Thyroid gland (tissue), 4 donors: ENCODE data around the gene SELENOM. TPM values are rescaled to one million over a fixed set of nuclear protein-coding genes. Genes with fewer than 3 reads are reported as not detected.

Experiments
- DNase-seq, 2 donors: peaks; one replicate each; pipeline ENCODE4 v3.0.0-alpha.2; 2019
- H3K27ac ChIP-seq, 3 donors: fragments of 200-600 bp; sonication (generic); 1 replicate in 2 of 3; 2 replicates in 1 of 3; pipeline ENCODE4 v1.5.1; 2016 to 2019; ENCODE audit warnings: mild to moderate bottlenecking in 1 of 3, moderate library complexity in 1 of 3
- H3K27me3 ChIP-seq: fragments of 200-600 bp; sonication (generic); one replicate; pipeline ENCODE4 v1.5.1; 2019
- H3K36me3 ChIP-seq, 2 donors: fragments of 200-600 bp; sonication (generic); one replicate each; pipeline ENCODE4 v1.5.1; 2016 to 2019
- H3K4me1 ChIP-seq, 2 donors: fragments of 200-600 bp; sonication (generic); one replicate each; pipeline ENCODE4 v1.5.1; 2017 to 2019
- H3K4me3 ChIP-seq, 3 donors: fragments of 200-600 bp; sonication (generic); replicated peaks in 1 of 3; 1 replicate in 2 of 3; 2 replicates in 1 of 3; pipeline ENCODE4 v1.5.1; 2016; ENCODE audit warnings: mild to moderate bottlenecking in 1 of 3
- H3K9me3 ChIP-seq: fragments of 200-600 bp; sonication (generic); one replicate; pipeline ENCODE4 v1.5.1; 2017
- POLR2A ChIP-seq, 2 donors: fragments of 450-650 bp; IDR thresholded peaks; one replicate each; pipeline ENCODE4 v1.6.1; 2017; ENCODE audit warnings: antibody characterized with exemption in 2 of 2, mild to moderate bottlenecking in 2 of 2, moderate library complexity in 1 of 2
- WGBS, 2 donors: methylation state at CpG; one replicate each; pipeline ENCODE4 v1.1.5; 2017; 5-methylcytosine and 5-hydroxymethylcytosine counted together
- intact Hi-C: fragments of 100-400 bp; cut with DNase I; formaldehyde crosslinking; loops from one replicate; pipeline ENCODE4 v1.15.1; 2023
- total RNA-seq, 4 donors: library from RNA; depleted of rRNA; stranded (reverse); fragments of >200 nt; gene quantifications; one replicate each; pipeline ENCODE4 v1.2.3, GENCODE V29; 2016
- TF ChIP-seq, protein P1 (sequence below), 6 experiments: fragments of 200-600 bp in 3 of 6; fragments of 450-650 bp in 3 of 6; sonication (generic) in 3 of 6; IDR thresholded peaks; one replicate each; pipeline ENCODE4 v1.5.1; 2016 to 2019; ENCODE audit warnings: antibody characterized with exemption in 6 of 6, mild to moderate bottlenecking in 2 of 6, inconsistent platforms in 1 of 6, moderate library complexity in 1 of 6

The SELENOM gene
- total RNA-seq, 4 donors from 2014 or later, result 208 to 501 (median 314) TPM

GRCh38 chr22:31085928-31086327 lies 21.4 kb downstream of the SELENOM start:
- DNase-seq, result no peak
- H3K27me3 ChIP-seq, result no peaks in the 10 kb centered on the region
- no peak overlapping the region for H3K4me3 ChIP-seq
- intact Hi-C loops, result loop anchor here (5.0 kb wide), 2 partner anchors 119 to 139 kb away; partner anchors contain the start of genes MORC2 and TUG1
- no peaks in the 10 kb centered on the region for H3K9me3 ChIP-seq
- peak overlapping the region in 2 of 3 donors; percentile 89 to 91 for H3K27ac ChIP-seq
- H3K36me3 ChIP-seq, result peaks cover 24 to 26% of the 10 kb centered on the region in 2 donors
- peaks cover 24 to 37% of the 10 kb centered on the region in 2 donors for H3K4me1 ChIP-seq
- TF ChIP-seq, protein P1, sequence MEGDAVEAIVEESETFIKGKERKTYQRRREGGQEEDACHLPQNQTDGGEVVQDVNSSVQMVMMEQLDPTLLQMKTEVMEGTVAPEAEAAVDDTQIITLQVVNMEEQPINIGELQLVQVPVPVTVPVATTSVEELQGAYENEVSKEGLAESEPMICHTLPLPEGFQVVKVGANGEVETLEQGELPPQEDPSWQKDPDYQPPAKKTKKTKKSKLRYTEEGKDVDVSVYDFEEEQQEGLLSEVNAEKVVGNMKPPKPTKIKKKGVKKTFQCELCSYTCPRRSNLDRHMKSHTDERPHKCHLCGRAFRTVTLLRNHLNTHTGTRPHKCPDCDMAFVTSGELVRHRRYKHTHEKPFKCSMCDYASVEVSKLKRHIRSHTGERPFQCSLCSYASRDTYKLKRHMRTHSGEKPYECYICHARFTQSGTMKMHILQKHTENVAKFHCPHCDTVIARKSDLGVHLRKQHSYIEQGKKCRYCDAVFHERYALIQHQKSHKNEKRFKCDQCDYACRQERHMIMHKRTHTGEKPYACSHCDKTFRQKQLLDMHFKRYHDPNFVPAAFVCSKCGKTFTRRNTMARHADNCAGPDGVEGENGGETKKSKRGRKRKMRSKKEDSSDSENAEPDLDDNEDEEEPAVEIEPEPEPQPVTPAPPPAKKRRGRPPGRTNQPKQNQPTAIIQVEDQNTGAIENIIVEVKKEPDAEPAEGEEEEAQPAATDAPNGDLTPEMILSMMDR (IDR thresholded peaks at IDR 0.05), result no peak
- no peak for TF ChIP-seq POLR2A (IDR thresholded peaks at IDR 0.05)
- 81 to 86% methylated on average over 2 to 3 of the region's 3 CpGs for WGBS, 2 donors

DNA sequence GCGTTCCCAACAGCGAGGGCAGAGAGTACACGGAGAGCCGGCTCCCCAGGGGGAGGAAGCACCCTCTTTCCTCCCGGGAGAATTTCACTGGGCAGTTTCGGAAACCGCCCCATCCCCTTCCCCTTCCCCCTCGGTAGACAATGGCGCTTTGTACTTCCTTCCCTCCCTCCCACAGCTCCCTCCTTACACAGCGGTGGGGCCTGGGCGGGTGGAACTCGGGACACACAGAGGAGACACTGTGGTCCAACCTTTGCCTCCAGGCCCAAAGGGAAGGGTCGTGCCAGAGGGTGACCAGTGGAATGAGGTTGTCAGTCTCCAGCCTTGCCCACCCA lies 21.9 kb downstream of the SELENOM start:
- Histone ChIP-seq H3K4me1 (peaks cover 24 to 39% of the 10 kb centered on the region in 2 donors), H3K27me3 (no peaks in the 10 kb centered on the region), H3K9me3 (no peaks in the 10 kb centered on the region), H3K27ac (peak overlapping the region; percentile 89 to 96 (median 91)), H3K36me3 (peaks cover 19 to 21% of the 10 kb centered on the region in 2 donors), H3K4me3 (peak overlapping the region in 2 of 3 donors; percentile 62 to 86)
- peak in 1 of 2 donors; percentile 27 for DNase-seq
- TF ChIP-seq, protein P1 (IDR thresholded peaks at IDR 0.05), result no peak
- TF ChIP-seq POLR2A (IDR thresholded peaks at IDR 0.05), result no peak
- 5 to 20% methylated on average over 7 to 12 of the region's 13 CpGs for WGBS, 2 donors
- intact Hi-C loops, result loop anchor here (5.0 kb wide), 2 partner anchors 118 to 138 kb away; partner anchors contain the start of genes MORC2 and TUG1

- Histone ChIP-seq H3K27ac (peak overlapping the region; percentile 89 to 96 (median 91)), H3K9me3 (no peaks in the 10 kb centered on the region), H3K4me1 (peaks cover 24 to 43% of the 10 kb centered on the region in 2 donors), H3K4me3 (peak overlapping the region; percentile 54 to 86 (median 62)), H3K27me3 (no peaks in the 10 kb centered on the region), H3K36me3 (peaks cover 14 to 18% of the 10 kb centered on the region in 2 donors)
- peak in 1 of 2 donors; percentile 86 for TF ChIP-seq POLR2A (IDR thresholded peaks at IDR 0.05)
- TF ChIP-seq, protein P1 (IDR thresholded peaks at IDR 0.05), result peak; percentile 52 to 87 (median 72)
- 0% methylated on average over 19 of the region's 69 CpGs; no CpG with 5 or more reads in 1 of the 2 donors for WGBS, 2 donors
- intact Hi-C loops, result loop anchor here (5.0 kb wide), 2 partner anchors 118 to 138 kb away; partner anchors contain the start of genes MORC2 and TUG1
- peak; percentile 92 for DNase-seq
Measured at GRCh38 chr22:31084811-31085492, 22.4 kb downstream of the SELENOM start.

- H3K27ac ChIP-seq, result peak overlapping the region; percentile 89 to 96 (median 91)
- no peaks in the 10 kb centered on the region for H3K27me3 ChIP-seq
- intact Hi-C loops, result no loop called here
- DNase-seq, result no peak
- TF ChIP-seq, protein P1 (IDR thresholded peaks at IDR 0.05), result no peak
- TF ChIP-seq POLR2A (IDR thresholded peaks at IDR 0.05), result no peak
- H3K4me3 ChIP-seq, result peak overlapping the region; percentile 54 to 86 (median 62)
- H3K4me1 ChIP-seq, result peaks cover 24 to 43% of the 10 kb centered on the region in 2 donors
- 22 to 27% methylated on average over 12 to 18 of the region's 18 CpGs for WGBS, 2 donors
- H3K9me3 ChIP-seq, result no peaks in the 10 kb centered on the region
- peaks cover 11 to 12% of the 10 kb centered on the region in 2 donors for H3K36me3 ChIP-seq
Measured at GRCh38 chr22:31083923-31084810, 23.2 kb downstream of the SELENOM start.
